AG04450 (cell line): ENCODE data around the gene APOBEC3G. TPM values are rescaled to one million over a fixed set of nuclear protein-coding genes. Genes with fewer than 3 reads are reported as not detected.

ENCODE experiments used
- CTCF ChIA-PET: fragments of 300-600, 350-600 bp; formaldehyde crosslinking; extraction: SDS; loops from one replicate; lab custom pipeline; 2022; ENCODE audit warnings: antibody characterized with exemption, inconsistent platforms; lab: Charles Lee
- POLR2A ChIA-PET: fragments of 350-600 bp; formaldehyde crosslinking; extraction: SDS; loops from one replicate; lab custom pipeline; 2021; ENCODE audit warnings: antibody characterized with exemption, inconsistent platforms; lab: Yijun Ruan, JAX
- DNase-seq: peaks from one replicate; pipeline ENCODE4 v3.0.0-alpha.2; 2011; ENCODE audit warnings: low read depth, low spot score
- H3K27ac ChIP-seq: one replicate; pipeline ENCODE4 v1.5.1; 2012; ENCODE audit warnings: low read depth, low read length, control low read depth
- H3K27me3 ChIP-seq: one replicate; pipeline ENCODE4 v1.6.0; 2012; ENCODE audit warnings: low read length; ENCODE audit not compliant: control insufficient read depth, insufficient read depth
- H3K4me3 ChIP-seq: 2 replicates; pipeline ENCODE4 v1.5.1; 2011; ENCODE audit warnings: mild to moderate bottlenecking, low read depth, low read length, control low read depth
- H3K9me3 ChIP-seq: 2 replicates; pipeline ENCODE4 v1.5.1; 2012; ENCODE audit warnings: low read length; ENCODE audit not compliant: control insufficient read depth, insufficient read depth
- CTCF ChIP-seq: IDR thresholded peaks from 2 replicates; pipeline ENCODE4 v1.5.1; 2011; ENCODE audit warnings: low read depth, low read length, control low read depth, inconsistent platforms
- polyA plus RNA-seq: library from polyadenylated mRNA; depleted of rRNA; stranded (reverse); fragments of >200 nt; gene quantifications from 2 replicates; pipeline ENCODE4 v1.2.3, GENCODE V29; 2011

Gene APOBEC3G
- polyA plus RNA-seq, 1 experiment, result 11.0 TPM

- Histone ChIP-seq H3K27me3 (peaks cover 6% of the 10 kb centered on the region), H3K9me3 (no peaks in the 10 kb centered on the region; the same call in 1 of the 2 replicates), H3K27ac (no peak overlapping the region), H3K4me3 (no peak overlapping the region)
- DNase-seq, result no peak
- TF ChIP-seq CTCF, result no peak
- ChIA-PET POLR2A (interaction anchor here (0.6 kb wide), 2 partner anchors 75 to 389 kb away, joined by 3 to 6 read pairs; no protein-coding TSS in a partner anchor), CTCF (interaction anchor here (0.5 to 1.5 kb wide), 3 partner anchors 127 to 261 kb away, joined by 3 to 5 read pairs (median 4); no protein-coding TSS in a partner anchor)
These were observed 54.1 kb downstream of the APOBEC3G start for GRCh38 chr22:39130892-39131855.

- Histone ChIP-seq H3K27ac (no peak overlapping the region), H3K9me3 (no peaks in the 10 kb centered on the region; the same call in 1 of the 2 replicates), H3K4me3 (no peak overlapping the region), H3K27me3 (no peaks in the 10 kb centered on the region)
- ChIA-PET POLR2A (no interaction called here), CTCF (no interaction called here)
- no peak for TF ChIP-seq CTCF
- DNase-seq, result no peak
These were observed 55.2 kb downstream of the APOBEC3G start for GRCh38 chr22:39132281-39132680.

GRCh38 chr22:39132871-39133524, 55.9 kb downstream of the APOBEC3G start:
- H3K9me3 ChIP-seq, result no peaks in the 10 kb centered on the region; the same call in 1 of the 2 replicates
- TF ChIP-seq CTCF, result no peak
- no peak overlapping the region for H3K27ac ChIP-seq
- H3K27me3 ChIP-seq, result no peaks in the 10 kb centered on the region
- DNase-seq, result no peak
- POLR2A ChIA-PET, result no interaction called here
- no peak overlapping the region for H3K4me3 ChIP-seq
- CTCF ChIA-PET, result no interaction called here

- Histone ChIP-seq H3K9me3 (no peaks in the 10 kb centered on the region; the same call in 1 of the 2 replicates), H3K27me3 (no peaks in the 10 kb centered on the region), H3K27ac (no peak overlapping the region), H3K4me3 (no peak overlapping the region)
- CTCF ChIA-PET, result interaction anchor here (1.0 kb wide), 1 partner anchor 8 kb away, joined by 3 read pairs; no protein-coding TSS in a partner anchor
- no peak for TF ChIP-seq CTCF
- POLR2A ChIA-PET, result no interaction called here
- no peak for DNase-seq
These were observed 56.8 kb downstream of the APOBEC3G start for GRCh38 chr22:39133871-39134270.
